GM12878 (cell line): ENCODE results near the gene RNPEP.

ENCODE experiments used
- CBX3 ChIP-seq: fragments of 200-600 bp; sonication (generic); IDR thresholded peaks from 2 replicates; pipeline ENCODE4 v1.6.1; 2016; ENCODE audit warnings: low read depth, borderline replicate concordance
- MXI1 ChIP-seq: fragments of 150-350 bp; IDR thresholded peaks from 2 replicates; pipeline ENCODE4 v1.6.1; 2011; ENCODE audit warnings: low read depth, mild to moderate bottlenecking, inconsistent platforms, low read length, improper control_type of control experiment
- POLR2A ChIP-seq: IDR thresholded peaks from 2 replicates; pipeline ENCODE4 v1.6.1; 2011; ENCODE audit warnings: low read depth, mild to moderate bottlenecking, low read length

DNA sequence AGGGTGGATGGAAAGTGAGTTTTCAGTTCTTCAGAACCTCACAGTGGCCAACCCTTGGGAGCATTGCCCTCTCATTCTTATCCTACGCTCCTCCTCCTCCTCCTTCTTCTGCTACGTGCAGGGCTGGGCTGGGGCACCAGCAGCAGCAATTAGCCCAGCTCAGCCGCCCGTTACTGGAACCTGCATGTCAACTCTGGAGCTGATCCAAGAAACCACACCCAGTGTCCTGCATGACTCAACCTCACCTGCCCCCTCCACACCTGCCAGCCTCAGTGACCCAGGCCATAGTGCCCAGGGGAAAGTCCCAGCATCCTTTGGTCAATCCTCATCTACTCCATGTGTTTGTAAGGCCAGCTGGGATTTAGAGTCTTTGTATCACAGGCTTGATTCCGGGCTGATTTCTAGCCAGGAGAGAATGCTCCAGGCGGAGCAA, 40.6 kb downstream of the RNPEP start:
- no peak for TF ChIP-seq MXI1
- TF ChIP-seq POLR2A, result no peak
- TF ChIP-seq CBX3, result no peak
